Breast epithelium (tissue), 3 donors: ENCODE results near the gene EGFLAM.

Experiments used
- CTCF ChIP-seq, 3 donors: fragments of 450-650 bp; IDR thresholded peaks; one replicate each; pipeline ENCODE4 v1.5.1; 2016 to 2017; ENCODE audit warnings: antibody characterized with exemption in 3 of 3, mild to moderate bottlenecking in 3 of 3, moderate library complexity in 3 of 3
- POLR2AphosphoS5 ChIP-seq, 3 donors: sonication (generic); formaldehyde crosslinking; IDR thresholded peaks; one replicate each; pipeline ENCODE4 v1.6.1; 2017; ENCODE audit warnings: antibody characterized with exemption in 3 of 3

- TF ChIP-seq CTCF (IDR thresholded peaks at IDR 0.05) (no peak), POLR2AphosphoS5 (IDR thresholded peaks at IDR 0.05) (no peak)
Measured at GRCh38 chr5:38331831-38332230, 73.5 kb downstream of the EGFLAM start.
